ENCODE results near the gene KCNK7. TPM values are rescaled to one million over a fixed set of nuclear protein-coding genes. Genes with fewer than 3 reads are reported as not detected.

KCNK7 gene
- total RNA-seq, 1 experiment from 2014 or later: 1.8 TPM

GRCh38 chr11:65623852-65624616 is 28.4 kb upstream of the KCNK7 start:
- H3K9ac ChIP-seq (ENCODE audit: extremely low read depth, insufficient read length, low read length): no peak overlapping the region
- no peak overlapping the region for H2BK20ac ChIP-seq (ENCODE audit: low read depth, low read length, poor library complexity, severe bottlenecking)
- no peaks in the 10 kb centered on the region for H3K9me3 Mint-ChIP-seq
- H2BK15ac ChIP-seq (ENCODE audit: low read depth, low read length): no peak overlapping the region
- H3K27ac Mint-ChIP-seq: no peak overlapping the region; a peak in 1 of 7 replicates
- H3K27me3 Mint-ChIP-seq (ENCODE audit: low read depth): no peaks in the 10 kb centered on the region
- no peaks in the 10 kb centered on the region for H3K4me1 Mint-ChIP-seq
- H3T11ph ChIP-seq (ENCODE audit: low read length): no peak overlapping the region
- no peaks in the 10 kb centered on the region for H3K4me1 ChIP-seq (ENCODE audit: insufficient read depth, low read length)
- H4K5ac ChIP-seq (ENCODE audit: insufficient read length, low read depth, low read length): no peak overlapping the region
- no peak overlapping the region for H3K18ac ChIP-seq (ENCODE audit: insufficient read length, low read depth, low read length)
- no peak overlapping the region for H3K14ac ChIP-seq (ENCODE audit: insufficient read depth, low read length)
- no peak overlapping the region for H2AK5ac ChIP-seq (ENCODE audit: insufficient read length, low read length)
- no peaks in the 10 kb centered on the region for H3K79me2 ChIP-seq (ENCODE audit: insufficient read depth, low read length)
- H4K91ac ChIP-seq (ENCODE audit: insufficient read length, low read depth, low read length): no peak overlapping the region
- H4K8ac ChIP-seq (replicated peaks; ENCODE audit: insufficient read length, low read depth, low read length): no peak overlapping the region
- H3K4me3 Mint-ChIP-seq: no peak overlapping the region; a peak in 1 of 5 replicates
- no peak overlapping the region for H2BK120ac ChIP-seq (ENCODE audit: low read depth, low read length, poor library complexity, severe bottlenecking)
- no peak overlapping the region for H2BK5ac ChIP-seq (ENCODE audit: insufficient read length, low read length)
- H2AFZ ChIP-seq (ENCODE audit: low read length): no peak overlapping the region
- H3K4ac ChIP-seq (ENCODE audit: low read depth, low read length): no peak overlapping the region
- peaks cover 21 to 73% (median 69%) of the 10 kb centered on the region in 3 experiments; a peak in 6 of 7 replicates for H3K36me3 Mint-ChIP-seq (ENCODE audit: insufficient read depth in 1 of 3, low read depth in 3 of 3)
- H2BK12ac ChIP-seq (ENCODE audit: insufficient read length, low read depth, low read length): no peak overlapping the region
- H3K23ac ChIP-seq (ENCODE audit: insufficient read length, low read depth, low read length): no peak overlapping the region
- TF ChIP-seq CTCF (conservative IDR thresholded peaks at IDR 0.05): no peak
- H3K9me3 ChIP-seq (ENCODE audit: control insufficient read depth, low read depth, low read length): no peaks in the 10 kb centered on the region
- no CpG with 5 or more reads among the region's 25 CpGs for WGBS (ENCODE audit: extremely low coverage, insufficient read length, low lambda C conversion rate)
- H3K4me2 ChIP-seq (ENCODE audit: insufficient read depth, insufficient read length, low read length): no peak overlapping the region
- no peaks in the 10 kb centered on the region for H3K23me2 ChIP-seq (ENCODE audit: insufficient read length, low read depth, low read length, poor library complexity, severe bottlenecking)
- no peaks in the 10 kb centered on the region for H4K20me1 ChIP-seq (ENCODE audit: control insufficient read depth, insufficient read depth, insufficient read length)
- no peaks in the 10 kb centered on the region for H3K27me3 ChIP-seq (ENCODE audit: insufficient read depth, low read length)
- no peaks in the 10 kb centered on the region for H3K79me1 ChIP-seq (ENCODE audit: insufficient read depth, low read depth, low read length, poor library complexity, severe bottlenecking)
- H3K27ac ChIP-seq (ENCODE audit: insufficient read length, low read depth, low read length): no peak overlapping the region
- DNase-seq: no peak
- no peak overlapping the region for H3K56ac ChIP-seq (ENCODE audit: insufficient read length, low read depth, low read length)
